ELR (cell line): ENCODE measurements around the gene C11orf91.
"Not testable (repeated sequence)": the region's sequence is repeated elsewhere in the genome, so short reads cannot be mapped to it uniquely, and the experiment has no call there.

Experiments
- DNase-seq: peaks from one replicate; pipeline ENCODE4 v3.0.0-alpha.2; 2015; ENCODE audit warnings: low read depth

C11orf91 gene

GRCh38 chr11:33696931-33697638, 3.5 kb downstream of the C11orf91 start:
- no peak for DNase-seq

GRCh38 chr11:33696411-33696810, 4.2 kb downstream of the C11orf91 start:
- DNase-seq: no peak

- no peak for DNase-seq
Measured at GRCh38 chr11:33695051-33695566, 5.5 kb downstream of the C11orf91 start.

GRCh38 chr11:33694346-33695050, 6.1 kb downstream of the C11orf91 start:
- DNase-seq: no peak

- DNase-seq: no peak
Measured at GRCh38 chr11:33692541-33692940, 8.1 kb downstream of the C11orf91 start.

- DNase-seq: peak; percentile 98
Measured at GRCh38 chr11:33692013-33692504, 8.6 kb downstream of the C11orf91 start.

- DNase-seq: no peak
Measured at GRCh38 chr11:33691066-33691864, 9.4 kb downstream of the C11orf91 start.

GRCh38 chr11:33690290-33691065, 10.1 kb downstream of the C11orf91 start:
- peak; percentile 99 for DNase-seq

GRCh38 chr11:33689501-33689900, 11.1 kb downstream of the C11orf91 start:
- DNase-seq: no peak

GRCh38 chr11:33689085-33689484, 11.5 kb downstream of the C11orf91 start:
- peak; percentile 54 for DNase-seq

GRCh38 chr11:33687733-33688479, 12.7 kb downstream of the C11orf91 start:
- peak; percentile 84 for DNase-seq

- DNase-seq: peak; percentile 73
Measured at GRCh38 chr11:33685082-33685481, 15.5 kb downstream of the C11orf91 start.

GRCh38 chr11:33684003-33684706, 16.5 kb downstream of the C11orf91 start:
- DNase-seq: no peak

GRCh38 chr11:33682446-33682845, 18.2 kb downstream of the C11orf91 start:
- DNase-seq: no peak

GRCh38 chr11:33682019-33682418, 18.6 kb downstream of the C11orf91 start:
- DNase-seq: no peak

- not testable (repeated sequence) for DNase-seq
Measured at GRCh38 chr11:33678616-33679015, 22.0 kb downstream of the C11orf91 start.

- DNase-seq: no peak
Measured at GRCh38 chr11:33674035-33674814, 26.4 kb downstream of the C11orf91 start.

GRCh38 chr11:33672273-33672672, 28.4 kb downstream of the C11orf91 start:
- no peak for DNase-seq
